A549 (cell line): Measurements from ENCODE around the gene CHST11. TPM values are rescaled to one million over a fixed set of nuclear protein-coding genes. Genes with fewer than 3 reads are reported as not detected.

Source experiments
- ATAC-seq, 2 experiments: fragments of 200-7000 bp in 1 of 2; fragments of >200 bp in 1 of 2; cut with Nextera tagmentation in 1 of 2; cut with Tn5 transposase in 1 of 2; 3 replicates each; pipeline versions ENCODE4 v1.8.0 to v1.9.1; 2018 to 2020; ENCODE audit warnings: mild to moderate bottlenecking in 1 of 2, moderate library complexity in 1 of 2
- CTCF ChIA-PET: fragments of 300-600 bp; sonication (Branson Sonifier 250); formaldehyde crosslinking; extraction: SDS; loops from one replicate; lab custom pipeline; 2021; ENCODE audit warnings: antibody characterized with exemption, inconsistent platforms; lab: Yijun Ruan, JAX
- POLR2A ChIA-PET: fragments of 350-600 bp; formaldehyde crosslinking; extraction: SDS; loops from one replicate; lab custom pipeline; 2021; ENCODE audit warnings: antibody characterized with exemption, inconsistent platforms; lab: Yijun Ruan, JAX
- DNase-seq, 2 experiments: peaks; one replicate each; pipeline versions ENCODE4 v3.0.0 to v3.0.0-alpha.2; 2011 to 2016; ENCODE audit warnings: low read depth in 1 of 2, low spot score in 1 of 2
- FAIRE-seq: peaks from 2 replicates; lab custom pipeline; 2011; peaks lifted over from hg19 to GRCh38; lab: Jason Lieb, UNC
- H3K27ac ChIP-seq, 2 experiments: fragments of >200 bp; sonication (Bioruptor Twin); formaldehyde crosslinking; 3 replicates each; pipeline ENCODE4 v1.5.1; 2016 to 2017
- H3K4me1 ChIP-seq: fragments of >200 bp; sonication (Bioruptor Twin); formaldehyde crosslinking; 3 replicates; pipeline ENCODE4 v1.6.1; 2016
- H3K4me2 ChIP-seq: fragments of >200 bp; sonication (Bioruptor Twin); formaldehyde crosslinking; 3 replicates; pipeline ENCODE4 v1.6.1; 2016
- H3K4me3 ChIP-seq: fragments of >200 bp; sonication (Bioruptor Twin); formaldehyde crosslinking; 3 replicates; pipeline ENCODE4 v1.5.1; 2016
- H3K9me3 ChIP-seq: fragments of >200 bp; sonication (Bioruptor Twin); formaldehyde crosslinking; 3 replicates; pipeline ENCODE4 v1.6.1; 2016
- BHLHE40 ChIP-seq: IDR thresholded peaks from 2 replicates; pipeline ENCODE4 v1.6.1; 2012; ENCODE audit warnings: low read depth, low read length, inconsistent platforms
- CBX2 ChIP-seq: fragments of 200-600 bp; sonication (generic); IDR thresholded peaks from 2 replicates; pipeline ENCODE4 v1.6.1; 2016; ENCODE audit warnings: low read depth, mild to moderate bottlenecking, borderline replicate concordance
- CBX8 ChIP-seq: fragments of 200-600 bp; sonication (generic); IDR thresholded peaks from 2 replicates; pipeline ENCODE4 v1.6.1; 2016
- CEBPB ChIP-seq, 2 experiments: fragments of >200 bp in 1 of 2; sonication (Bioruptor Twin) in 1 of 2; formaldehyde crosslinking in 1 of 2; IDR thresholded peaks; 2 replicates each; pipeline ENCODE4 v1.6.1; 2012 to 2016
- CHD2 ChIP-seq: fragments of 150-350 bp; IDR thresholded peaks from 2 replicates; pipeline ENCODE4 v1.6.1; 2014; ENCODE audit warnings: low read length; ENCODE audit not compliant: partially characterized antibody
- CHD4 ChIP-seq: fragments of 200-600 bp; sonication (generic); IDR thresholded peaks from 2 replicates; pipeline ENCODE4 v1.6.1; 2016; ENCODE audit warnings: antibody characterized with exemption, mild to moderate bottlenecking, borderline replicate concordance
- ELK1 ChIP-seq: fragments of 150-350 bp; IDR thresholded peaks from 2 replicates; pipeline ENCODE4 v1.6.1; 2014; ENCODE audit warnings: low read depth, mild to moderate bottlenecking, low read length
- FOSB ChIP-seq: fragments of 250-450 bp; sonication (Bioruptor Pico); IDR thresholded peaks from 2 replicates; pipeline ENCODE4 v1.5.0; 2020; ENCODE audit warnings: mild to moderate bottlenecking, moderate library complexity
- FOXS1 ChIP-seq: fragments of 250-450 bp; sonication (Bioruptor Pico); IDR thresholded peaks from 2 replicates; pipeline ENCODE4 v1.5.0; 2020; ENCODE audit warnings: mild to moderate bottlenecking, moderate library complexity
- GATA3 ChIP-seq: IDR thresholded peaks from 2 replicates; pipeline ENCODE4 v1.6.1; 2012; ENCODE audit warnings: borderline replicate concordance
- JUN ChIP-seq, 2 experiments: fragments of >200 bp; sonication (Bioruptor Twin); formaldehyde crosslinking; IDR thresholded peaks; 2 replicates in 1 of 2; 3 replicates in 1 of 2; pipeline ENCODE4 v1.6.1; 2016 to 2017
- MAZ ChIP-seq: fragments of 150-350 bp; IDR thresholded peaks from 2 replicates; pipeline ENCODE4 v1.6.1; 2014; ENCODE audit warnings: antibody characterized with exemption, low read depth, low read length, borderline replicate concordance
- NFE2L2 ChIP-seq: fragments of 150-350 bp; conservative IDR thresholded peaks from 2 replicates; pipeline ENCODE4 v1.6.1; 2014; ENCODE audit warnings: low read length
- NPAS2 ChIP-seq: fragments of 250-450 bp; sonication (Bioruptor Pico); IDR thresholded peaks from 2 replicates; pipeline ENCODE4 v1.8.0; 2022; ENCODE audit warnings: mild to moderate bottlenecking, moderate library complexity, borderline replicate concordance
- PBX3 ChIP-seq: IDR thresholded peaks from 2 replicates; pipeline ENCODE4 v1.6.1; 2012
- POLR2AphosphoS2 ChIP-seq: conservative IDR thresholded peaks from 2 replicates; pipeline ENCODE4 v1.6.1; 2012; ENCODE audit warnings: low read length, improper control_type of control experiment, inconsistent platforms
- RFX5 ChIP-seq: fragments of 450-650 bp; IDR thresholded peaks from 2 replicates; pipeline ENCODE4 v1.7.1; 2014; ENCODE audit warnings: antibody characterized with exemption, mild to moderate bottlenecking, moderate library complexity
- RNF2 ChIP-seq: fragments of 200-600 bp; sonication (generic); IDR thresholded peaks from 2 replicates; pipeline ENCODE4 v1.6.1; 2016; ENCODE audit warnings: low read depth, mild to moderate bottlenecking, antibody characterized with exemption, moderate library complexity, borderline replicate concordance
- SMC3 ChIP-seq: fragments of >200 bp; sonication (Bioruptor Twin); formaldehyde crosslinking; IDR thresholded peaks from 3 replicates; pipeline ENCODE4 v1.6.1; 2018; ENCODE audit warnings: inconsistent platforms
- TFCP2L1 ChIP-seq: fragments of 250-450 bp; sonication (Bioruptor Pico); IDR thresholded peaks from 2 replicates; pipeline ENCODE4 v1.5.0; 2021; ENCODE audit warnings: mild to moderate bottlenecking
- USF2 ChIP-seq: fragments of 450-650 bp; IDR thresholded peaks from 2 replicates; pipeline ENCODE4 v1.6.1; 2014; ENCODE audit warnings: antibody characterized with exemption
- ZFP36 ChIP-seq: fragments of 450-650 bp; IDR thresholded peaks from 2 replicates; pipeline ENCODE4 v1.6.1; 2014; ENCODE audit warnings: borderline replicate concordance; ENCODE audit not compliant: partially characterized antibody
- ZNF302 ChIP-seq: fragments of 250-450 bp; sonication (Bioruptor Pico); IDR thresholded peaks from 2 replicates; pipeline ENCODE4 v1.9.0; 2021; ENCODE audit warnings: inconsistent platforms, mild to moderate bottlenecking, moderate library complexity
- ZSCAN20 ChIP-seq: fragments of 250-450 bp; sonication (Bioruptor Pico); IDR thresholded peaks from 2 replicates; pipeline ENCODE4 v1.8.0; 2022; ENCODE audit warnings: mild to moderate bottlenecking, moderate library complexity
- WGBS: methylation state at CpG from one replicate; pipeline ENCODE4 v1.1.6; 2017; ENCODE audit errors: missing lambda C conversion rate; 5-methylcytosine and 5-hydroxymethylcytosine counted together
- polyA plus RNA-seq, 4 experiments: library from polyadenylated mRNA; depleted of rRNA in 3 of 4; stranded (reverse); fragments of >200 nt; fragmentation: RNase III in 1 of 4; extraction: RNeasy Plus Mini Kit Qiagen cat#74134 plus additional on column Dnase treatment in 1 of 4; gene quantifications; 2 replicates in 3 of 4; 3 replicates in 1 of 4; pipeline ENCODE4 v1.2.3, GENCODE V29; 2011 to 2017
- TF ChIP-seq, protein P1 (sequence below): fragments of >200 bp; sonication (Bioruptor Twin); formaldehyde crosslinking; IDR thresholded peaks from 3 replicates; pipeline ENCODE4 v1.5.1; 2016
- TF ChIP-seq, protein P2 (sequence below): IDR thresholded peaks from 2 replicates; pipeline ENCODE4 v1.6.1; 2012; ENCODE audit warnings: low read depth, borderline replicate concordance

The CHST11 gene
- polyA plus RNA-seq, 2 of the 4 experiments (the other 2 are of a cell fraction): 19.2 to 21.8 TPM

GRCh38 chr12:104702565-104703139 is 245.9 kb downstream of the CHST11 start:
- FAIRE-seq: no peak
- POLR2A ChIA-PET: no interaction called here
- H3K9me3 ChIP-seq: no peaks in the 10 kb centered on the region
- no peak overlapping the region for H3K4me3 ChIP-seq
- CTCF ChIA-PET: interaction anchor here (0.5 to 2.4 kb wide), 4 partner anchors 12 to 281 kb away, joined by 3 to 11 read pairs (median 3); partner anchors contain the start of gene CHST11
- DNase-seq: no peak
- no peak overlapping the region for H3K4me2 ChIP-seq
- H3K4me1 ChIP-seq: peaks cover 13% of the 10 kb centered on the region; the same call in 1 of the 3 replicates
- no peak for ATAC-seq
- TF ChIP-seq POLR2AphosphoS2 (no peak), CBX8 (no peak), GATA3 (no peak), NPAS2 (CRISPR knock-in tag) (no peak), RNF2 (no peak), FOXS1 (no peak), CHD4 (no peak), CBX2 (no peak), RFX5 (no peak), SMC3 (no peak), ZSCAN20 (CRISPR knock-in tag) (no peak), NFE2L2 (no peak), JUN (IDR thresholded peaks at IDR 0.05) (no peak)
- TF ChIP-seq, protein P1, sequence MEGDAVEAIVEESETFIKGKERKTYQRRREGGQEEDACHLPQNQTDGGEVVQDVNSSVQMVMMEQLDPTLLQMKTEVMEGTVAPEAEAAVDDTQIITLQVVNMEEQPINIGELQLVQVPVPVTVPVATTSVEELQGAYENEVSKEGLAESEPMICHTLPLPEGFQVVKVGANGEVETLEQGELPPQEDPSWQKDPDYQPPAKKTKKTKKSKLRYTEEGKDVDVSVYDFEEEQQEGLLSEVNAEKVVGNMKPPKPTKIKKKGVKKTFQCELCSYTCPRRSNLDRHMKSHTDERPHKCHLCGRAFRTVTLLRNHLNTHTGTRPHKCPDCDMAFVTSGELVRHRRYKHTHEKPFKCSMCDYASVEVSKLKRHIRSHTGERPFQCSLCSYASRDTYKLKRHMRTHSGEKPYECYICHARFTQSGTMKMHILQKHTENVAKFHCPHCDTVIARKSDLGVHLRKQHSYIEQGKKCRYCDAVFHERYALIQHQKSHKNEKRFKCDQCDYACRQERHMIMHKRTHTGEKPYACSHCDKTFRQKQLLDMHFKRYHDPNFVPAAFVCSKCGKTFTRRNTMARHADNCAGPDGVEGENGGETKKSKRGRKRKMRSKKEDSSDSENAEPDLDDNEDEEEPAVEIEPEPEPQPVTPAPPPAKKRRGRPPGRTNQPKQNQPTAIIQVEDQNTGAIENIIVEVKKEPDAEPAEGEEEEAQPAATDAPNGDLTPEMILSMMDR: no peak
- H3K27ac ChIP-seq: no peak overlapping the region
- WGBS: 92% methylated on average over 21 of the region's 21 CpGs

- 94% methylated on average over 8 of the region's 8 CpGs for WGBS
- DNase-seq (no peak), ATAC-seq (peak in 1 of 2 experiments; percentile 44; a peak in 3 of 6 replicates), FAIRE-seq (no peak)
- no peak overlapping the region for H3K4me3 ChIP-seq
- H3K9me3 ChIP-seq: no peaks in the 10 kb centered on the region
- no peak overlapping the region for H3K4me2 ChIP-seq
- POLR2A ChIA-PET: interaction anchor here (0.7 kb wide), 1 partner anchor 321 kb away, joined by 3 read pairs; no protein-coding TSS in a partner anchor
- TF ChIP-seq CHD2 (no peak), ZFP36 (no peak), CBX2 (no peak), ELK1 (no peak)
- H3K4me1 ChIP-seq: peaks cover 13% of the 10 kb centered on the region; the same call in 1 of the 3 replicates
- CTCF ChIA-PET: interaction anchor here (1.3 to 2.4 kb wide), 3 partner anchors 12 to 246 kb away, joined by 3 to 11 read pairs (median 3); partner anchors contain the start of gene CHST11
- H3K27ac ChIP-seq: no peak overlapping the region
These were observed 246.6 kb downstream of the CHST11 start for GRCh38 chr12:104703372-104703771.

DNA sequence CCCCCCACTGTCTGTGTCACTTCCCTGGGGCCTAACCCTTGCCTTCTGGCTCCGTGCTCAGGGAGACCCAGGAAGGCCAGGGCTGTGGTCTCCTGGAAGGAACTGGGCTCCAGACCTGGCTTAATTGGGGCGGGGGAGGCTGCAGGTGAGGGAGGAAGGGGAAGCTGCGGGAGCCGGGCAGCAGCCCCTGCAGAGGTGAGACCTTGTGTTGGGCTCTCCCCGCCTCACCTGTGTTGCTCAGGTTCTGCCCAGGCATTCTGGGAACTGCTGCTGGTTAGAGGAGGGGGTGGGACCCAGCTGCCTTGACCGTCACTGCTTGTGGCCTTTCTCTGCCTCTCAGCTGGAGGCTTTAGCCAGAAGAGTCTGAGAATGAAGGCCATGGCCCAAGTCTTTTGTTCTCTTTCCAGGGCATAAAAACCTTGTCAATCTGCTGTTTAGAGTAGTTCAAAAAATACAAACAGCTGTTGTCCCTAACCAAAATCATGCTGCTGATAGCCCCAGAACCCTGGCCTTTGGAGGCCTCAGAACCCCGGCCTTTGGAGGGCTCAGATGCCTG is 247.6 kb downstream of the CHST11 start:
- ChIA-PET CTCF (interaction anchor here (1.1 kb wide), 1 partner anchor 322 kb away, joined by 6 read pairs; no protein-coding TSS in a partner anchor), POLR2A (no interaction called here)
- no peak overlapping the region for H3K27ac ChIP-seq
- H3K9me3 ChIP-seq: no peaks in the 10 kb centered on the region
- no peak overlapping the region for H3K4me2 ChIP-seq
- FAIRE-seq (no peak), ATAC-seq (no peak), DNase-seq (no peak)
- WGBS: 90% methylated on average over 4 of the region's 7 CpGs
- peaks cover 6% of the 10 kb centered on the region; the same call in 1 of the 3 replicates for H3K4me1 ChIP-seq
- H3K4me3 ChIP-seq: no peak overlapping the region
- TF ChIP-seq NPAS2 (CRISPR knock-in tag): no peak
- TF ChIP-seq USF2: no peak
- no peak for TF ChIP-seq FOSB
- TF ChIP-seq, protein P2, sequence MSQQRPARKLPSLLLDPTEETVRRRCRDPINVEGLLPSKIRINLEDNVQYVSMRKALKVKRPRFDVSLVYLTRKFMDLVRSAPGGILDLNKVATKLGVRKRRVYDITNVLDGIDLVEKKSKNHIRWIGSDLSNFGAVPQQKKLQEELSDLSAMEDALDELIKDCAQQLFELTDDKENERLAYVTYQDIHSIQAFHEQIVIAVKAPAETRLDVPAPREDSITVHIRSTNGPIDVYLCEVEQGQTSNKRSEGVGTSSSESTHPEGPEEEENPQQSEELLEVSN: no peak
- no peak for TF ChIP-seq MAZ
- no peak for TF ChIP-seq CHD4
- TF ChIP-seq CBX8: no peak
- TF ChIP-seq PBX3: no peak
- no peak for TF ChIP-seq ZSCAN20 (CRISPR knock-in tag)
- no peak for TF ChIP-seq ZNF302 (CRISPR knock-in tag)
- TF ChIP-seq CEBPB (IDR thresholded peaks at IDR 0.05): no peak
- TF ChIP-seq TFCP2L1: no peak
- TF ChIP-seq CBX2: no peak
- no peak for TF ChIP-seq BHLHE40
- no peak for TF ChIP-seq SMC3
